K562 (cell line): Measurements from ENCODE around the gene TJP2. TPM values are rescaled to one million over a fixed set of nuclear protein-coding genes. Genes with fewer than 3 reads are reported as not detected.
A peak's percentile ranks its signal among the peaks of the same experiment; 100 is the strongest.

Experiments
- ATAC-seq: fragments of 200-7000 bp; cut with Tn5 transposase; 3 replicates; pipeline ENCODE4 v1.9.1; 2020; ENCODE audit warnings: moderate library complexity
- BruUV-seq: library from RNA; stranded (reverse); fragments of 400-500 nt; replicated peaks from 2 replicates; lab custom pipeline; 2021; lab: Mats Ljungman, UMichigan
- CTCF ChIA-PET: fragments of 300-600 bp; formaldehyde crosslinking; extraction: SDS; loops from one replicate; lab custom pipeline; 2021; ENCODE audit warnings: low intra/inter-chr PET ratio; lab: Yijun Ruan, JAX
- POLR2A ChIA-PET: fragments of 300-600, 350-650 bp; sonication (Branson Sonifier 250); formaldehyde crosslinking; extraction: SDS; loops from one replicate; lab custom pipeline; 2021; ENCODE audit warnings: antibody characterized with exemption, inconsistent platforms; lab: Yijun Ruan, JAX
- DNase-seq, 4 experiments: peaks; one replicate each; pipeline versions ENCODE4 v3.0.0 to v3.0.0-alpha.2; 2011 to 2018; ENCODE audit warnings: low spot score in 3 of 4, mixed read lengths in 3 of 4; ENCODE audit errors: extremely low read depth in 1 of 4
- FAIRE-seq: peaks from 2 replicates; lab custom pipeline; 2011; peaks lifted over from hg19 to GRCh38; lab: Jason Lieb, UNC
- H2AFZ ChIP-seq: 2 replicates; pipeline ENCODE4 v1.6.0; 2011; ENCODE audit warnings: low read depth, low read length, control low read depth, inconsistent platforms
- H3K27ac ChIP-seq: fragments of 200-600 bp; 3 replicates; pipeline ENCODE4 v1.8.0; 2011; ENCODE audit warnings: low read depth, mild to moderate bottlenecking, control low read depth, inconsistent platforms, low read length, moderate library complexity, mixed read lengths; ENCODE audit errors: extremely low read depth
- H3K27me3 ChIP-seq, 2 experiments: fragments of 300-600 bp in 1 of 2; 2 replicates in 1 of 2; 3 replicates in 1 of 2; pipeline versions ENCODE4 v1.6.0 to v1.8.0; 2011; ENCODE audit warnings: inconsistent platforms in 2 of 2, low read length in 2 of 2, mild to moderate bottlenecking in 1 of 2, mixed read lengths in 1 of 2, moderate library complexity in 1 of 2; ENCODE audit not compliant: control insufficient read depth in 2 of 2, insufficient read depth in 2 of 2
- H3K36me3 ChIP-seq: fragments of 300-600 bp; 3 replicates; pipeline ENCODE4 v1.8.0; 2011; ENCODE audit warnings: mild to moderate bottlenecking, low read length, inconsistent platforms; ENCODE audit not compliant: control insufficient read depth, insufficient read depth
- H3K4me1 ChIP-seq, 2 experiments: fragments of 200-600 bp in 1 of 2; replicated peaks in 1 of 2; 2 replicates in 1 of 2; 3 replicates in 1 of 2; pipeline versions ENCODE4 v1.5.1 to v1.8.0; 2011; ENCODE audit warnings: inconsistent platforms in 2 of 2, low read length in 2 of 2, mild to moderate bottlenecking in 1 of 2, mixed read lengths in 1 of 2, moderate library complexity in 1 of 2; ENCODE audit not compliant: control insufficient read depth in 2 of 2, insufficient read depth in 2 of 2
- H3K4me2 ChIP-seq: 2 replicates; pipeline ENCODE4 v1.6.1; 2011; ENCODE audit warnings: low read length, control low read depth, inconsistent platforms, mixed read lengths; ENCODE audit not compliant: insufficient read depth
- H3K4me3 ChIP-seq: fragments of 200-600 bp; sonication (generic), shearing (Covaris generic); 2 replicates; pipeline ENCODE4 v1.5.1; 2016; ENCODE audit warnings: control low read depth, inconsistent platforms
- H3K79me2 ChIP-seq: fragments of 200-600 bp; 3 replicates; pipeline ENCODE4 v1.8.0; 2011; ENCODE audit warnings: low read length, inconsistent platforms; ENCODE audit not compliant: control insufficient read depth, insufficient read depth
- H3K9ac ChIP-seq, 2 experiments: 2 replicates each; pipeline versions ENCODE4 v1.6.0 to v1.6.1; 2011; ENCODE audit warnings: low read depth in 2 of 2, low read length in 2 of 2, control low read depth in 1 of 2, inconsistent platforms in 1 of 2, mild to moderate bottlenecking in 1 of 2, mixed read lengths in 1 of 2; ENCODE audit not compliant: insufficient read depth in 1 of 2
- H3K9me1 ChIP-seq: one replicate; pipeline ENCODE4 v1.6.0; 2011; ENCODE audit warnings: inconsistent platforms, mild to moderate bottlenecking, low read length, moderate library complexity; ENCODE audit not compliant: control insufficient read depth, insufficient read depth
- H3K9me3 ChIP-seq: replicated peaks from 2 replicates; pipeline ENCODE4 v1.5.1; 2011; ENCODE audit warnings: low read depth, low read length, inconsistent platforms; ENCODE audit not compliant: control insufficient read depth, insufficient read depth
- H4K20me1 ChIP-seq: replicated peaks from 2 replicates; pipeline ENCODE4 v1.6.1; 2011; ENCODE audit warnings: low read length, inconsistent platforms, mixed read lengths; ENCODE audit not compliant: control insufficient read depth, insufficient read depth
- BACH1 ChIP-seq: fragments of 200-800 bp; sonication (Bioruptor generic); IDR thresholded peaks from 2 replicates; pipeline ENCODE4 v1.6.1; 2016; ENCODE audit warnings: missing genetic modification characterization, missing compliant biosample characterization
- CBX8 ChIP-seq: fragments of 200-600 bp; sonication (generic); IDR thresholded peaks from 2 replicates; pipeline ENCODE4 v1.6.1; 2012; ENCODE audit warnings: borderline replicate concordance, mixed run types, low read depth, mild to moderate bottlenecking, moderate library complexity, mixed read lengths, low read length, control low read depth, inconsistent platforms; ENCODE audit not compliant: poor library complexity, severe bottlenecking; ENCODE audit errors: extremely low read depth
- NFIX ChIP-seq: fragments of 250-450 bp; sonication (Bioruptor Pico); IDR thresholded peaks from 2 replicates; pipeline ENCODE4 v1.4.0; 2020; ENCODE audit warnings: low read depth, mild to moderate bottlenecking, moderate library complexity
- PHTF2 ChIP-seq: fragments of 250-450 bp; sonication (Bioruptor Pico); IDR thresholded peaks from 2 replicates; pipeline ENCODE4 v1.5.0; 2021; ENCODE audit warnings: mild to moderate bottlenecking
- RBM34 ChIP-seq: fragments of 200-400 bp; formaldehyde crosslinking; IDR thresholded peaks from 2 replicates; pipeline ENCODE4 v1.6.1; 2018; ENCODE audit warnings: low read length, borderline replicate concordance; ENCODE audit not compliant: insufficient read depth
- RFX7 ChIP-seq: fragments of 250-450 bp; sonication (Bioruptor Pico); IDR thresholded peaks from 2 replicates; pipeline ENCODE4 v1.5.1; 2021; ENCODE audit warnings: mild to moderate bottlenecking
- SETDB1 ChIP-seq: IDR thresholded peaks from one replicate; pipeline ENCODE4 v1.6.1; 2012; ENCODE audit warnings: low read length, control low read depth, inconsistent platforms
- TRIM28 ChIP-seq: fragments of 450-650 bp; IDR thresholded peaks from 2 replicates; pipeline ENCODE4 v1.6.1; 2017
- ZBTB1 ChIP-seq: sonication (generic); formaldehyde crosslinking; IDR thresholded peaks from 2 replicates; pipeline ENCODE4 v1.8.1; 2023; ENCODE audit warnings: missing genetic modification reagents, low read depth, mild to moderate bottlenecking, borderline replicate concordance
- ZKSCAN8 ChIP-seq: fragments of 200-800 bp; sonication (Bioruptor generic); IDR thresholded peaks from 2 replicates; pipeline ENCODE4 v1.6.1; 2016; ENCODE audit warnings: missing genetic modification characterization, missing compliant biosample characterization
- ZNF197 ChIP-seq: fragments of 200-800 bp; sonication (Bioruptor generic); IDR thresholded peaks from 2 replicates; pipeline ENCODE4 v1.6.1; 2016; ENCODE audit warnings: low read depth, missing genetic modification characterization, missing compliant biosample characterization
- WGBS: fragments of 100-300 bp; shearing (Covaris generic); methylation state at CpG from one replicate; pipeline ENCODE4 v1.1.6; 2016; ENCODE audit warnings: low coverage, mixed read lengths; ENCODE audit not compliant: insufficient coverage; ENCODE audit errors: missing lambda C conversion rate; 5-methylcytosine and 5-hydroxymethylcytosine counted together
- in situ Hi-C: fragments of 300-500 bp; cut with MboI; formaldehyde crosslinking; loops from 4 replicates; pipeline ENCODE4 v1.15.0; 2018; ENCODE audit warnings: inconsistent platforms, mixed read lengths
- intact Hi-C: fragments of 100-400 bp; cut with micrococcal nuclease; formaldehyde crosslinking; loops from 2 replicates; pipeline ENCODE4 v1.14.2; 2022
- polyA plus RNA-seq, 8 experiments: library from polyadenylated mRNA; depleted of rRNA in 4 of 8; stranded (reverse) in 5 of 8; unstranded in 3 of 8; fragments of >200 nt; fragmentation: Nextera tagmentation in 2 of 8; fragmentation: Illumina TruSeq in 1 of 8; extraction: Ambion mirVana in 2 of 8; extraction: Trizol in 1 of 8; gene quantifications; 2 replicates each; pipeline versions ENCODE4 v1.2.1 to v1.2.3, GENCODE V29; 2011 to 2014; ENCODE audit warnings: inconsistent platforms in 1 of 8, missing spikeins in 1 of 8
- total RNA-seq, 7 experiments: library from RNA; depleted of rRNA in 6 of 7; stranded (reverse); fragments of >200 nt in 6 of 7; fragmentation: Illumina TruSeq in 2 of 7; extraction: Trizol in 2 of 7; gene quantifications; 2 replicates each; pipeline versions ENCODE4 v1.2.1 to v1.2.3, GENCODE V29; 2011 to 2021; ENCODE audit warnings: low replicate concordance in 1 of 7
- TF ChIP-seq, protein P1 (sequence below): fragments of 450-650 bp; IDR thresholded peaks from 2 replicates; pipeline ENCODE4 v1.6.1; 2018; ENCODE audit not compliant: partially characterized antibody
- TF ChIP-seq, protein P2 (sequence below), 2 experiments: fragments of 200-800 bp in 1 of 2; sonication (Bioruptor generic) in 1 of 2; sonication (generic) in 1 of 2; formaldehyde crosslinking in 1 of 2; IDR thresholded peaks in 1 of 2; conservative IDR thresholded peaks in 1 of 2; 2 replicates each; pipeline versions ENCODE4 v1.5.0 to v1.6.1; 2016 to 2020; ENCODE audit warnings: missing compliant biosample characterization in 1 of 2, missing genetic modification characterization in 1 of 2, missing genetic modification reagents in 1 of 2
- TF ChIP-seq, protein P3 (sequence below): fragments of 450-650 bp; formaldehyde crosslinking; IDR thresholded peaks from 2 replicates; pipeline ENCODE4 v1.4.0; 2020; ENCODE audit warnings: mild to moderate bottlenecking, mixed read lengths

The TJP2 gene
- total and polyA plus RNA-seq, 9 of the 15 experiments (the other 6 are each of a cell fraction or from before 2014, with no cell fraction given) = 4.0 to 24.1 (median 16.8) TPM

DNA sequence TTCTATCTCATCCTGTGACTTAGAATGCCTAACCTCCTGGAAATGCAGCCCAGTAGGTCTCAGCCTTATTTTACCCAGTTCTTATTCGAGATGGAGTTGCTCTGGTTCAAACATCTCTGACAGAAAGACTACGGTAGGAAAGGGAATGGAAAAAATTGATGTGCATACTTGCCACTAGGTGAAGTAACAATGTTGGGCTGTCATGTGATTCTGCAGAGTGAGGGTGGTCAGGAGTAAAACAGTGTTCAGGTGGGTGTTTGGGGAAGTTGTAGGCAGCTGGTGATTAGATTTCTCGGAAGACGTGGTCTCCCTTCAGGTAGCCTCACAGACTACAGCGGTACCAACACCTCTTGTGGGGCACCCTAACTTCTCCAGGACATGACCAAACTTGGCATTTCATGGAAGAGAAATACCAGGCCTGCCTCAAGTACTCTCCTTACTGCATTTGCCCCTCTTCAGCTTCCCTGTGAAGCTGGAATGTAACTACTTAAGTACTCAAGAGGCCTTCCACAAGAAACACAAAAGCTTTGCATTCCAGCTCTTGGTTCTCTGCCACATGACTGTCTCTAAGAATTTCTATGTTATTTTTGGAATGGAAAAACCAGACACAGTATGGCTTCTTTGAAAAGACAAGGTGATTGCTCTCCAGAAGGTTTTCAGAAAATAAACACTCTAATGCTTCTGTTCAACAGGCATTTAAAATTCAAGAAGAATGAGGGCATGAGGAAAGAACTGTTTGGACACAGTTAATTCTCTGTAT, 133.5 kb downstream of the TJP2 start:
- intact Hi-C loops (no loop called here), in situ Hi-C loops (no loop called here)
- ATAC-seq = no peak
- no peaks in the 10 kb centered on the region; a peak in 1 of 5 replicates for H3K4me1 ChIP-seq
- no peaks in the 10 kb centered on the region for H3K9me1 ChIP-seq
- no TSS peak for BruUV-seq
- ChIA-PET CTCF (no interaction called here), POLR2A (no interaction called here)
- H3K4me3 ChIP-seq = no peak overlapping the region
- H3K36me3 ChIP-seq = no peaks in the 10 kb centered on the region
- H3K27me3 ChIP-seq = no peaks in the 10 kb centered on the region
- no peak overlapping the region for H3K27ac ChIP-seq
- no peak for DNase-seq
- H3K9me3 ChIP-seq = no peaks in the 10 kb centered on the region
- H2AFZ ChIP-seq = no peak overlapping the region; the same call in 1 of the 2 replicates
- H3K4me2 ChIP-seq = no peak overlapping the region
- 8% methylated on average over 5 of the region's 5 CpGs for WGBS
- no peaks in the 10 kb centered on the region for H4K20me1 ChIP-seq
- H3K79me2 ChIP-seq = no peaks in the 10 kb centered on the region
- no peak overlapping the region for H3K9ac ChIP-seq
- FAIRE-seq = no peak
- TF ChIP-seq, protein P1, sequence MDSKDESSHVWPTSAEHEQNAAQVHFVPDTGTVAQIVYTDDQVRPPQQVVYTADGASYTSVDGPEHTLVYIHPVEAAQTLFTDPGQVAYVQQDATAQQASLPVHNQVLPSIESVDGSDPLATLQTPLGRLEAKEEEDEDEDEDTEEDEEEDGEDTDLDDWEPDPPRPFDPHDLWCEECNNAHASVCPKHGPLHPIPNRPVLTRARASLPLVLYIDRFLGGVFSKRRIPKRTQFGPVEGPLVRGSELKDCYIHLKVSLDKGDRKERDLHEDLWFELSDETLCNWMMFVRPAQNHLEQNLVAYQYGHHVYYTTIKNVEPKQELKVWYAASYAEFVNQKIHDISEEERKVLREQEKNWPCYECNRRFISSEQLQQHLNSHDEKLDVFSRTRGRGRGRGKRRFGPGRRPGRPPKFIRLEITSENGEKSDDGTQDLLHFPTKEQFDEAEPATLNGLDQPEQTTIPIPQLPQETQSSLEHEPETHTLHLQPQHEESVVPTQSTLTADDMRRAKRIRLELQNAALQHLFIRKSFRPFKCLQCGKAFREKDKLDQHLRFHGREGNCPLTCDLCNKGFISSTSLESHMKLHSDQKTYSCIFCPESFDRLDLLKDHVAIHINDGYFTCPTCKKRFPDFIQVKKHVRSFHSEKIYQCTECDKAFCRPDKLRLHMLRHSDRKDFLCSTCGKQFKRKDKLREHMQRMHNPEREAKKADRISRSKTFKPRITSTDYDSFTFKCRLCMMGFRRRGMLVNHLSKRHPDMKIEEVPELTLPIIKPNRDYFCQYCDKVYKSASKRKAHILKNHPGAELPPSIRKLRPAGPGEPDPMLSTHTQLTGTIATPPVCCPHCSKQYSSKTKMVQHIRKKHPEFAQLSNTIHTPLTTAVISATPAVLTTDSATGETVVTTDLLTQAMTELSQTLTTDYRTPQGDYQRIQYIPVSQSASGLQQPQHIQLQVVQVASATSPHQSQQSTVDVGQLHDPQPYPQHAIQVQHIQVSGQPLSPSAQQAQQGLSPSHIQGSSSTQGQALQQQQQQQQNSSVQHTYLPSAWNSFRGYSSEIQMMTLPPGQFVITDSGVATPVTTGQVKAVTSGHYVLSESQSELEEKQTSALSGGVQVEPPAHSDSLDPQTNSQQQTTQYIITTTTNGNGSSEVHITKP = no peak
- TF ChIP-seq SETDB1 = no peak
- no peak for TF ChIP-seq RBM34
- peak; percentile 58; the same call in 1 of the 2 replicates for TF ChIP-seq BACH1 (tag)
- 0 out of 2 replicates have a peak, but pooled peaks have one; percentile 30 for TF ChIP-seq ZKSCAN8 (CRISPR knock-in tag)
- TF ChIP-seq, protein P2, sequence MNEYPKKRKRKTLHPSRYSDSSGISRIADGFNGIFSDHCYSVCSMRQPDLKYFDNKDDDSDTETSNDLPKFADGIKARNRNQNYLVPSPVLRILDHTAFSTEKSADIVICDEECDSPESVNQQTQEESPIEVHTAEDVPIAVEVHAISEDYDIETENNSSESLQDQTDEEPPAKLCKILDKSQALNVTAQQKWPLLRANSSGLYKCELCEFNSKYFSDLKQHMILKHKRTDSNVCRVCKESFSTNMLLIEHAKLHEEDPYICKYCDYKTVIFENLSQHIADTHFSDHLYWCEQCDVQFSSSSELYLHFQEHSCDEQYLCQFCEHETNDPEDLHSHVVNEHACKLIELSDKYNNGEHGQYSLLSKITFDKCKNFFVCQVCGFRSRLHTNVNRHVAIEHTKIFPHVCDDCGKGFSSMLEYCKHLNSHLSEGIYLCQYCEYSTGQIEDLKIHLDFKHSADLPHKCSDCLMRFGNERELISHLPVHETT (CRISPR knock-in tag; conservative IDR thresholded peaks at IDR 0.05 in 1 of 2, IDR thresholded peaks at IDR 0.05 in 1 of 2) = peak in 1 of 2 experiments; percentile 87; a peak in 2 of 4 replicates
- TF ChIP-seq RFX7 (CRISPR knock-in tag) = no peak
- TF ChIP-seq CBX8 = no peak
- no peak for TF ChIP-seq ZBTB1 (CRISPR knock-in tag)
- TF ChIP-seq, protein P3, sequence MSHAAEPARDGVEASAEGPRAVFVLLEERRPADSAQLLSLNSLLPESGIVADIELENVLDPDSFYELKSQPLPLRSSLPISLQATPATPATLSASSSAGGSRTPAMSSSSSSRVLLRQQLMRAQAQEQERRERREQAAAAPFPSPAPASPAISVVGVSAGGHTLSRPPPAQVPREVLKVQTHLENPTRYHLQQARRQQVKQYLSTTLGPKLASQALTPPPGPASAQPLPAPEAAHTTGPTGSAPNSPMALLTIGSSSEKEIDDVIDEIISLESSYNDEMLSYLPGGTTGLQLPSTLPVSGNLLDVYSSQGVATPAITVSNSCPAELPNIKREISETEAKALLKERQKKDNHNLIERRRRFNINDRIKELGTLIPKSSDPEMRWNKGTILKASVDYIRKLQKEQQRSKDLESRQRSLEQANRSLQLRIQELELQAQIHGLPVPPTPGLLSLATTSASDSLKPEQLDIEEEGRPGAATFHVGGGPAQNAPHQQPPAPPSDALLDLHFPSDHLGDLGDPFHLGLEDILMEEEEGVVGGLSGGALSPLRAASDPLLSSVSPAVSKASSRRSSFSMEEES (CRISPR knock-in tag) = no peak
- peak; percentile 56; the same call in 1 of the 2 replicates for TF ChIP-seq ZNF197
- no peak for TF ChIP-seq PHTF2 (CRISPR knock-in tag)
- no peak for TF ChIP-seq NFIX (CRISPR knock-in tag)
- TF ChIP-seq TRIM28 = no peak
